Liver (tissue), 9 donors: ENCODE results near the gene NBAS. TPM values are rescaled to one million over a fixed set of nuclear protein-coding genes. Genes with fewer than 3 reads are reported as not detected.

Source experiments
- DNase-seq: peaks from one replicate; pipeline ENCODE4 v3.0.0-alpha.2; 2017; ENCODE audit warnings: low spot score
- H3K27ac ChIP-seq, 2 donors: one replicate each; pipeline ENCODE4 v1.7.0; 2013; ENCODE audit warnings: inconsistent platforms in 2 of 2, low read length in 2 of 2, control low read depth in 1 of 2, low read depth in 1 of 2, mild to moderate bottlenecking in 1 of 2
- H3K27me3 ChIP-seq, 4 donors: one replicate each; pipeline versions ENCODE4 v1.6.1 to v1.7.0; 2013; ENCODE audit warnings: low read length in 3 of 4, inconsistent platforms in 1 of 4, mild to moderate bottlenecking in 1 of 4, moderate library complexity in 1 of 4; ENCODE audit not compliant: control insufficient read depth in 4 of 4, insufficient read depth in 4 of 4
- H3K36me3 ChIP-seq, 4 donors: one replicate each; pipeline versions ENCODE4 v1.6.1 to v1.7.0; 2013; ENCODE audit warnings: low read length in 3 of 4, mild to moderate bottlenecking in 3 of 4, low read depth in 1 of 4, moderate library complexity in 1 of 4; ENCODE audit not compliant: control insufficient read depth in 4 of 4, insufficient read depth in 3 of 4
- H3K4me1 ChIP-seq, 4 donors: one replicate each; pipeline versions ENCODE4 v1.6.1 to v1.7.0; 2013; ENCODE audit warnings: low read length in 3 of 4, mild to moderate bottlenecking in 3 of 4, moderate library complexity in 1 of 4; ENCODE audit not compliant: control insufficient read depth in 4 of 4, insufficient read depth in 4 of 4
- H3K4me3 ChIP-seq, 3 donors: one replicate each; pipeline versions ENCODE4 v1.6.1 to v1.7.0; 2013; ENCODE audit warnings: low read length in 3 of 3, control low read depth in 1 of 3, low read depth in 1 of 3, mild to moderate bottlenecking in 1 of 3
- H3K9ac ChIP-seq, 2 donors: one replicate each; pipeline ENCODE4 v1.7.0; 2013; ENCODE audit warnings: low read length in 2 of 2, mild to moderate bottlenecking in 2 of 2, moderate library complexity in 2 of 2, control low read depth in 1 of 2, low read depth in 1 of 2
- H3K9me3 ChIP-seq, 4 donors: one replicate each; pipeline versions ENCODE4 v1.6.1 to v1.7.0; 2013; ENCODE audit warnings: low read length in 3 of 4; ENCODE audit not compliant: control insufficient read depth in 4 of 4
- EGR1 ChIP-seq, 2 donors: IDR thresholded peaks; 2 replicates each; pipeline ENCODE4 v1.6.1; 2016 to 2018; ENCODE audit warnings: antibody characterized with exemption in 2 of 2, low read depth in 2 of 2
- FOXA1 ChIP-seq: IDR thresholded peaks from 2 replicates; pipeline ENCODE4 v1.6.1; 2016; ENCODE audit warnings: antibody characterized with exemption
- FOXA2 ChIP-seq: IDR thresholded peaks from 2 replicates; pipeline ENCODE4 v1.6.1; 2016; ENCODE audit warnings: antibody characterized with exemption
- GABPA ChIP-seq, 2 donors: IDR thresholded peaks in 1 of 2; conservative IDR thresholded peaks in 1 of 2; 2 replicates each; pipeline ENCODE4 v1.6.1; 2016; ENCODE audit warnings: antibody characterized with exemption in 2 of 2, mild to moderate bottlenecking in 1 of 2, moderate library complexity in 1 of 2
- HNF4A ChIP-seq, 2 donors: conservative IDR thresholded peaks; 2 replicates each; pipeline ENCODE4 v1.6.1; 2016; ENCODE audit warnings: antibody characterized with exemption in 2 of 2, mild to moderate bottlenecking in 2 of 2
- HNF4G ChIP-seq: IDR thresholded peaks from 2 replicates; pipeline ENCODE4 v1.6.1; 2016; ENCODE audit warnings: antibody characterized with exemption
- JUND ChIP-seq, 2 donors: IDR thresholded peaks; 2 replicates each; pipeline ENCODE4 v1.6.1; 2016; ENCODE audit warnings: antibody characterized with exemption in 2 of 2
- NR2F2 ChIP-seq: IDR thresholded peaks from 2 replicates; pipeline ENCODE4 v1.6.1; 2016; ENCODE audit warnings: antibody characterized with exemption
- RAD21 ChIP-seq, 2 donors: IDR thresholded peaks; 2 replicates each; pipeline ENCODE4 v1.6.1; 2016; ENCODE audit warnings: antibody characterized with exemption in 2 of 2, mild to moderate bottlenecking in 2 of 2
- RXRA ChIP-seq, 2 donors: IDR thresholded peaks; 2 replicates each; pipeline ENCODE4 v1.6.1; 2017 to 2018; ENCODE audit warnings: antibody characterized with exemption in 2 of 2, mild to moderate bottlenecking in 1 of 2
- SP1 ChIP-seq: IDR thresholded peaks from 2 replicates; pipeline ENCODE4 v1.6.1; 2018; ENCODE audit warnings: antibody characterized with exemption, mild to moderate bottlenecking
- TAF1 ChIP-seq: conservative IDR thresholded peaks from 2 replicates; pipeline ENCODE4 v1.6.1; 2016; ENCODE audit warnings: antibody characterized with exemption, mild to moderate bottlenecking
- YY1 ChIP-seq: IDR thresholded peaks from 2 replicates; pipeline ENCODE4 v1.6.1; 2016; ENCODE audit warnings: antibody characterized with exemption, mild to moderate bottlenecking
- WGBS: extraction: QIAGEN DNeasy Blood & Tissue Kit; methylation state at CpG from one replicate; pipeline ENCODE4 v1.1.7; 2013; 5-methylcytosine and 5-hydroxymethylcytosine counted together
- polyA plus RNA-seq, 2 donors: library from polyadenylated mRNA; stranded (reverse) in 1 of 2; unstranded in 1 of 2; fragments of 200-250 nt in 1 of 2; fragments of >200 nt in 1 of 2; fragmentation: Nextera tagmentation in 1 of 2; extraction: Ambion mirVana in 1 of 2; gene quantifications; one replicate each; pipeline versions ENCODE4 v1.2.1 to v1.2.3, GENCODE V29; 2013 to 2015
- total RNA-seq, 2 donors: library from RNA; depleted of rRNA; stranded (reverse); fragments of >200 nt; gene quantifications; one replicate each; pipeline ENCODE4 v1.2.3, GENCODE V29; 2014
- TF ChIP-seq, protein P1 (sequence below): fragments of 150-350 bp; IDR thresholded peaks from 2 replicates; pipeline ENCODE4 v1.5.1; 2017; ENCODE audit warnings: improper control_type of control experiment, low read depth, low read length; ENCODE audit not compliant: missing input control
- TF ChIP-seq, protein P2 (sequence below): IDR thresholded peaks from 2 replicates; pipeline ENCODE4 v1.6.1; 2016; ENCODE audit warnings: antibody characterized with exemption
- TF ChIP-seq, protein P3 (sequence below): IDR thresholded peaks from 2 replicates; pipeline ENCODE4 v1.6.1; 2016; ENCODE audit warnings: antibody characterized with exemption
- TF ChIP-seq, protein P4 (sequence below): IDR thresholded peaks from 2 replicates; pipeline ENCODE4 v1.6.1; 2016; ENCODE audit warnings: antibody characterized with exemption
- TF ChIP-seq, protein P5 (sequence below): IDR thresholded peaks from 2 replicates; pipeline ENCODE4 v1.6.1; 2016; ENCODE audit warnings: antibody characterized with exemption, mild to moderate bottlenecking
- donor health status: healthy.
- donor health status: healthy.
- donor health status: healthy.
- donor health status: healthy.
- donor health status: healthy.

Gene NBAS
- total and polyA plus RNA-seq, 4 donors: 10.5 to 40.0 (median 18.9) TPM

DNA sequence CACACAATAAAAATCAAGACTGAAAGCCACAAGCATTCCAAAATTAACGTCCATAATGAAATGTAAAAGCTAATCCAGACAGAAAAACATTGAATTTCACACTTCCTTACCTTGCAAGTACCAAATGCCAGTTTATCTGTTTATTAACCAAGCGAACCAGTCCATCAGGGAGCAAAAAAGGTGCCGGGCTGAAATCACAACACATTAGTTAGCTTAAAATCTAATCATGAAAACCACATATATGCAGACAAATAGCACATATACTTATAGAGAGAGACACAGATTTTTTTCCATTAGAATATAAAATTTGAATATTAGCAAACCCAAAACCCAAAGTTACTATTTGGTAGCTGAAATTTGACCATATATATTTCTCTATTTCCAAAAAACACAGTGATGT is 7.2 kb downstream of the NBAS start:
- Histone ChIP-seq H3K36me3 (peaks cover 0 to 16% (median 11%) of the 10 kb centered on the region in 4 donors), H3K9ac (no peak overlapping the region), H3K4me1 (peaks cover 0 to 4% (median under 1%) of the 10 kb centered on the region in 4 donors), H3K27ac (no peak overlapping the region), H3K4me3 (no peak overlapping the region), H3K27me3 (no peaks in the 10 kb centered on the region), H3K9me3 (no peaks in the 10 kb centered on the region)
- 94% methylated on average over 3 of the region's 3 CpGs for WGBS
- no peak for DNase-seq
- TF ChIP-seq RXRA (IDR thresholded peaks at IDR 0.05): no peak
- TF ChIP-seq SP1: no peak
- no peak for TF ChIP-seq RAD21 (IDR thresholded peaks at IDR 0.05)
- TF ChIP-seq FOXA2: no peak
- TF ChIP-seq GABPA (IDR thresholded peaks at IDR 0.05 in 1 of 2, conservative IDR thresholded peaks at IDR 0.05 in 1 of 2): no peak
- no peak for TF ChIP-seq HNF4A (conservative IDR thresholded peaks at IDR 0.05)
- TF ChIP-seq, protein P1, sequence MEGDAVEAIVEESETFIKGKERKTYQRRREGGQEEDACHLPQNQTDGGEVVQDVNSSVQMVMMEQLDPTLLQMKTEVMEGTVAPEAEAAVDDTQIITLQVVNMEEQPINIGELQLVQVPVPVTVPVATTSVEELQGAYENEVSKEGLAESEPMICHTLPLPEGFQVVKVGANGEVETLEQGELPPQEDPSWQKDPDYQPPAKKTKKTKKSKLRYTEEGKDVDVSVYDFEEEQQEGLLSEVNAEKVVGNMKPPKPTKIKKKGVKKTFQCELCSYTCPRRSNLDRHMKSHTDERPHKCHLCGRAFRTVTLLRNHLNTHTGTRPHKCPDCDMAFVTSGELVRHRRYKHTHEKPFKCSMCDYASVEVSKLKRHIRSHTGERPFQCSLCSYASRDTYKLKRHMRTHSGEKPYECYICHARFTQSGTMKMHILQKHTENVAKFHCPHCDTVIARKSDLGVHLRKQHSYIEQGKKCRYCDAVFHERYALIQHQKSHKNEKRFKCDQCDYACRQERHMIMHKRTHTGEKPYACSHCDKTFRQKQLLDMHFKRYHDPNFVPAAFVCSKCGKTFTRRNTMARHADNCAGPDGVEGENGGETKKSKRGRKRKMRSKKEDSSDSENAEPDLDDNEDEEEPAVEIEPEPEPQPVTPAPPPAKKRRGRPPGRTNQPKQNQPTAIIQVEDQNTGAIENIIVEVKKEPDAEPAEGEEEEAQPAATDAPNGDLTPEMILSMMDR: no peak
- TF ChIP-seq NR2F2: no peak
- TF ChIP-seq, protein P2, sequence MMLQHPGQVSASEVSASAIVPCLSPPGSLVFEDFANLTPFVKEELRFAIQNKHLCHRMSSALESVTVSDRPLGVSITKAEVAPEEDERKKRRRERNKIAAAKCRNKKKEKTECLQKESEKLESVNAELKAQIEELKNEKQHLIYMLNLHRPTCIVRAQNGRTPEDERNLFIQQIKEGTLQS: no peak
- TF ChIP-seq TAF1: no peak
- TF ChIP-seq, protein P3, sequence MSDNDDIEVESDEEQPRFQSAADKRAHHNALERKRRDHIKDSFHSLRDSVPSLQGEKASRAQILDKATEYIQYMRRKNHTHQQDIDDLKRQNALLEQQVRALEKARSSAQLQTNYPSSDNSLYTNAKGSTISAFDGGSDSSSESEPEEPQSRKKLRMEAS: no peak
- no peak for TF ChIP-seq YY1
- TF ChIP-seq, protein P4, sequence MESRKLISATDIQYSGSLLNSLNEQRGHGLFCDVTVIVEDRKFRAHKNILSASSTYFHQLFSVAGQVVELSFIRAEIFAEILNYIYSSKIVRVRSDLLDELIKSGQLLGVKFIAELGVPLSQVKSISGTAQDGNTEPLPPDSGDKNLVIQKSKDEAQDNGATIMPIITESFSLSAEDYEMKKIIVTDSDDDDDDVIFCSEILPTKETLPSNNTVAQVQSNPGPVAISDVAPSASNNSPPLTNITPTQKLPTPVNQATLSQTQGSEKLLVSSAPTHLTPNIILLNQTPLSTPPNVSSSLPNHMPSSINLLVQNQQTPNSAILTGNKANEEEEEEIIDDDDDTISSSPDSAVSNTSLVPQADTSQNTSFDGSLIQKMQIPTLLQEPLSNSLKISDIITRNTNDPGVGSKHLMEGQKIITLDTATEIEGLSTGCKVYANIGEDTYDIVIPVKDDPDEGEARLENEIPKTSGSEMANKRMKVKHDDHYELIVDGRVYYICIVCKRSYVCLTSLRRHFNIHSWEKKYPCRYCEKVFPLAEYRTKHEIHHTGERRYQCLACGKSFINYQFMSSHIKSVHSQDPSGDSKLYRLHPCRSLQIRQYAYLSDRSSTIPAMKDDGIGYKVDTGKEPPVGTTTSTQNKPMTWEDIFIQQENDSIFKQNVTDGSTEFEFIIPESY: no peak
- no peak for TF ChIP-seq FOXA1
- TF ChIP-seq, protein P5, sequence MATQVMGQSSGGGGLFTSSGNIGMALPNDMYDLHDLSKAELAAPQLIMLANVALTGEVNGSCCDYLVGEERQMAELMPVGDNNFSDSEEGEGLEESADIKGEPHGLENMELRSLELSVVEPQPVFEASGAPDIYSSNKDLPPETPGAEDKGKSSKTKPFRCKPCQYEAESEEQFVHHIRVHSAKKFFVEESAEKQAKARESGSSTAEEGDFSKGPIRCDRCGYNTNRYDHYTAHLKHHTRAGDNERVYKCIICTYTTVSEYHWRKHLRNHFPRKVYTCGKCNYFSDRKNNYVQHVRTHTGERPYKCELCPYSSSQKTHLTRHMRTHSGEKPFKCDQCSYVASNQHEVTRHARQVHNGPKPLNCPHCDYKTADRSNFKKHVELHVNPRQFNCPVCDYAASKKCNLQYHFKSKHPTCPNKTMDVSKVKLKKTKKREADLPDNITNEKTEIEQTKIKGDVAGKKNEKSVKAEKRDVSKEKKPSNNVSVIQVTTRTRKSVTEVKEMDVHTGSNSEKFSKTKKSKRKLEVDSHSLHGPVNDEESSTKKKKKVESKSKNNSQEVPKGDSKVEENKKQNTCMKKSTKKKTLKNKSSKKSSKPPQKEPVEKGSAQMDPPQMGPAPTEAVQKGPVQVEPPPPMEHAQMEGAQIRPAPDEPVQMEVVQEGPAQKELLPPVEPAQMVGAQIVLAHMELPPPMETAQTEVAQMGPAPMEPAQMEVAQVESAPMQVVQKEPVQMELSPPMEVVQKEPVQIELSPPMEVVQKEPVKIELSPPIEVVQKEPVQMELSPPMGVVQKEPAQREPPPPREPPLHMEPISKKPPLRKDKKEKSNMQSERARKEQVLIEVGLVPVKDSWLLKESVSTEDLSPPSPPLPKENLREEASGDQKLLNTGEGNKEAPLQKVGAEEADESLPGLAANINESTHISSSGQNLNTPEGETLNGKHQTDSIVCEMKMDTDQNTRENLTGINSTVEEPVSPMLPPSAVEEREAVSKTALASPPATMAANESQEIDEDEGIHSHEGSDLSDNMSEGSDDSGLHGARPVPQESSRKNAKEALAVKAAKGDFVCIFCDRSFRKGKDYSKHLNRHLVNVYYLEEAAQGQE: no peak
- no peak for TF ChIP-seq JUND (IDR thresholded peaks at IDR 0.05)

DNA sequence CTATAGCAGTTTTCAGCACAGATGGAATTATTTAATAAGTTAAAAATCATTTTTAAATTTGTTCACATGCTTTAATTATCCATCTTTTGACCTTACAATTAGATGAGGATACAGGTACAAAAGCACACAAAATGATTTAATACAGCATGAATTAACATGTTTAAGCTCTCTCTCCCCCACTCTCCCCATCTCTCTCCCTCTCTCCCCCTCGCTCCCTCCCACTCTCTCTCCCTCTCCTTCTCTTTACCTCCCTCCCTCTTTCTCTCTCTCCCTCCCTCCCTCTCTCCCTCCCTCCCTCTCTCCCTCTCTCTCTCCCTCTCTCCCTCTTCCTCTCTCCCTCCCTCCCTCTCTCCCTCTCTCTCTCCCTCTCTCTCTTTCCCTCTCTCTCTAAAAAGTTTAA is 7.6 kb downstream of the NBAS start:
- DNase-seq: no peak
- no peak overlapping the region for H3K4me3 ChIP-seq
- H3K27me3 ChIP-seq: no peaks in the 10 kb centered on the region
- no peaks in the 10 kb centered on the region for H3K4me1 ChIP-seq
- H3K9me3 ChIP-seq: no peaks in the 10 kb centered on the region
- H3K9ac ChIP-seq: no peak overlapping the region
- peaks cover 0 to 18% (median 11%) of the 10 kb centered on the region in 4 donors for H3K36me3 ChIP-seq
- WGBS: 80% methylated on average over 1 of the region's 1 CpG
- H3K27ac ChIP-seq: no peak overlapping the region
- TF ChIP-seq RAD21 (IDR thresholded peaks at IDR 0.05) (no peak), YY1 (no peak), HNF4G (no peak), JUND (IDR thresholded peaks at IDR 0.05) (no peak), EGR1 (IDR thresholded peaks at IDR 0.05; ENCODE audit: low read depth in 2 of 2) (no peak), FOXA2 (no peak), GABPA (IDR thresholded peaks at IDR 0.05 in 1 of 2, conservative IDR thresholded peaks at IDR 0.05 in 1 of 2) (no peak)
- TF ChIP-seq, protein P2: no peak
- TF ChIP-seq, protein P4: no peak
- TF ChIP-seq, protein P3: no peak
